H9 (cell line): Measurements from ENCODE around the gene PLEKHA4. TPM values are rescaled to one million over a fixed set of nuclear protein-coding genes. Genes with fewer than 3 reads are reported as not detected.
A peak's percentile ranks its signal among the peaks of the same experiment; 100 is the strongest.

Source experiments
- DNase-seq: peaks from one replicate; pipeline ENCODE4 v3.0.0-alpha.2; 2017
- H2AFZ ChIP-seq: one replicate; pipeline ENCODE4 v1.6.1; 2013; ENCODE audit warnings: mild to moderate bottlenecking, low read length, control low read depth, moderate library complexity
- H2AK5ac ChIP-seq: 2 replicates; pipeline ENCODE4 v1.6.1; 2013; ENCODE audit warnings: low read length, control low read depth, mixed read lengths; ENCODE audit not compliant: insufficient read length
- H2BK120ac ChIP-seq: one replicate; pipeline ENCODE4 v1.6.1; 2013; ENCODE audit warnings: low read depth, mild to moderate bottlenecking, low read length, control low read depth, inconsistent platforms; ENCODE audit not compliant: poor library complexity, severe bottlenecking
- H2BK12ac ChIP-seq: 2 replicates; pipeline ENCODE4 v1.6.1; 2013; ENCODE audit warnings: low read length, control low read depth, mixed read lengths, low read depth; ENCODE audit not compliant: insufficient read length
- H2BK15ac ChIP-seq: 2 replicates; pipeline ENCODE4 v1.6.1; 2013; ENCODE audit warnings: low read depth, low read length, control low read depth
- H2BK20ac ChIP-seq: one replicate; pipeline ENCODE4 v1.6.1; 2013; ENCODE audit warnings: low read depth, mild to moderate bottlenecking, low read length, control low read depth, inconsistent platforms; ENCODE audit not compliant: poor library complexity, severe bottlenecking
- H2BK5ac ChIP-seq: 2 replicates; pipeline ENCODE4 v1.6.1; 2013; ENCODE audit warnings: low read length, control low read depth, mixed read lengths; ENCODE audit not compliant: insufficient read length
- H3K14ac ChIP-seq: 2 replicates; pipeline ENCODE4 v1.6.1; 2013; ENCODE audit warnings: low read length, control low read depth; ENCODE audit not compliant: insufficient read depth
- H3K18ac ChIP-seq: 2 replicates; pipeline ENCODE4 v1.6.1; 2013; ENCODE audit warnings: low read depth, mild to moderate bottlenecking, mixed read lengths, low read length, control low read depth; ENCODE audit not compliant: insufficient read length
- H3K23ac ChIP-seq: 2 replicates; pipeline ENCODE4 v1.6.1; 2013; ENCODE audit warnings: low read length, control low read depth, mixed read lengths, low read depth; ENCODE audit not compliant: insufficient read length
- H3K23me2 ChIP-seq: 2 replicates; pipeline ENCODE4 v1.6.1; 2013; ENCODE audit warnings: low read depth, mild to moderate bottlenecking, mixed read lengths, low read length, control low read depth; ENCODE audit not compliant: insufficient read length, poor library complexity, severe bottlenecking
- H3K27ac ChIP-seq: 2 replicates; pipeline ENCODE4 v1.5.1; 2013; ENCODE audit warnings: low read length, control low read depth, mixed read lengths, low read depth; ENCODE audit not compliant: insufficient read length
- H3K27me3 ChIP-seq: 2 replicates; pipeline ENCODE4 v1.6.1; 2013; ENCODE audit warnings: low read length, control low read depth, inconsistent platforms; ENCODE audit not compliant: insufficient read depth
- H3K4ac ChIP-seq: 2 replicates; pipeline ENCODE4 v1.6.1; 2013; ENCODE audit warnings: low read depth, mild to moderate bottlenecking, control low read depth, inconsistent platforms, low read length, moderate library complexity
- H3K4me1 ChIP-seq: 2 replicates; pipeline ENCODE4 v1.6.1; 2013; ENCODE audit warnings: low read length, control low read depth, inconsistent platforms; ENCODE audit not compliant: insufficient read depth
- H3K4me2 ChIP-seq: 2 replicates; pipeline ENCODE4 v1.6.1; 2013; ENCODE audit warnings: low read length, control low read depth, mixed read lengths; ENCODE audit not compliant: insufficient read length, insufficient read depth
- H3K56ac ChIP-seq: 2 replicates; pipeline ENCODE4 v1.6.1; 2013; ENCODE audit warnings: low read depth, mild to moderate bottlenecking, mixed read lengths, low read length, control low read depth; ENCODE audit not compliant: insufficient read length
- H3K79me1 ChIP-seq: 2 replicates; pipeline ENCODE4 v1.6.1; 2013; ENCODE audit warnings: low read depth, mild to moderate bottlenecking, moderate library complexity, low read length, control low read depth, inconsistent platforms; ENCODE audit not compliant: insufficient read depth, poor library complexity, severe bottlenecking
- H3K79me2 ChIP-seq: 2 replicates; pipeline ENCODE4 v1.6.1; 2013; ENCODE audit warnings: low read length, control low read depth, inconsistent platforms; ENCODE audit not compliant: insufficient read depth
- H3K9ac ChIP-seq: 2 replicates; pipeline ENCODE4 v1.6.1; 2013; ENCODE audit warnings: low read length, control low read depth, mixed read lengths; ENCODE audit not compliant: insufficient read length; ENCODE audit errors: extremely low read depth
- H3K9me3 ChIP-seq: one replicate; pipeline ENCODE4 v1.6.1; 2013; ENCODE audit warnings: low read depth, low read length, inconsistent platforms; ENCODE audit not compliant: control insufficient read depth
- H3T11ph ChIP-seq: one replicate; pipeline ENCODE4 v1.6.1; 2013; ENCODE audit warnings: mild to moderate bottlenecking, low read length, control low read depth, inconsistent platforms
- H4K20me1 ChIP-seq: one replicate; pipeline ENCODE4 v1.6.1; 2013; ENCODE audit not compliant: control insufficient read depth, insufficient read length, insufficient read depth
- H4K5ac ChIP-seq: 2 replicates; pipeline ENCODE4 v1.6.1; 2013; ENCODE audit warnings: low read depth, mild to moderate bottlenecking, mixed read lengths, low read length, control low read depth; ENCODE audit not compliant: insufficient read length
- H4K8ac ChIP-seq: replicated peaks from 2 replicates; pipeline ENCODE4 v1.6.1; 2013; ENCODE audit warnings: low read length, control low read depth, mixed read lengths, low read depth; ENCODE audit not compliant: insufficient read length
- H4K91ac ChIP-seq: 2 replicates; pipeline ENCODE4 v1.6.1; 2013; ENCODE audit warnings: low read depth, mild to moderate bottlenecking, moderate library complexity, mixed read lengths, low read length, control low read depth; ENCODE audit not compliant: insufficient read length
- H3K27ac Mint-ChIP-seq, 3 experiments: 2 replicates in 2 of 3; 3 replicates in 1 of 3; pipeline ENCODE4 v1.8.0; 2020 to 2021; ENCODE audit warnings: mixed read lengths in 3 of 3, mild to moderate bottlenecking in 1 of 3, moderate library complexity in 1 of 3
- H3K27me3 Mint-ChIP-seq: 2 replicates; pipeline ENCODE4 v1.8.0; 2021; ENCODE audit warnings: low read depth, mild to moderate bottlenecking, moderate library complexity, mixed read lengths
- H3K36me3 Mint-ChIP-seq, 3 experiments: 2 replicates in 2 of 3; 3 replicates in 1 of 3; pipeline ENCODE4 v1.8.0; 2020 to 2021; ENCODE audit warnings: low read depth in 3 of 3, mixed read lengths in 3 of 3; ENCODE audit not compliant: insufficient read depth in 1 of 3
- H3K4me1 Mint-ChIP-seq, 2 experiments: 2 replicates each; pipeline ENCODE4 v1.8.0; 2020; ENCODE audit warnings: mixed read lengths in 2 of 2
- H3K4me3 Mint-ChIP-seq, 2 experiments: 2 replicates in 1 of 2; 3 replicates in 1 of 2; pipeline ENCODE4 v1.8.0; 2020 to 2021; ENCODE audit warnings: mild to moderate bottlenecking in 2 of 2, mixed read lengths in 2 of 2, moderate library complexity in 1 of 2
- H3K9me3 Mint-ChIP-seq, 2 experiments: 2 replicates in 1 of 2; 3 replicates in 1 of 2; pipeline ENCODE4 v1.8.0; 2020; ENCODE audit warnings: mild to moderate bottlenecking in 2 of 2, mixed read lengths in 2 of 2, moderate library complexity in 1 of 2
- whole genome bisulfite sequencing: extraction: QIAGEN DNeasy Blood & Tissue Kit; methylation state at CpG from one replicate; pipeline ENCODE4 v1.1.7; 2013; ENCODE audit warnings: missing lambda C conversion rate, low lambda C conversion rate, mixed read lengths; ENCODE audit not compliant: insufficient read length; ENCODE audit errors: extremely low coverage; 5-methylcytosine and 5-hydroxymethylcytosine counted together
- long read RNA-seq: library from polyadenylated mRNA; unstranded; transcript quantifications from one replicate; pipeline ENCODE4 v2.0.0, GENCODE V29; 2020
- total RNA-seq: library from RNA; stranded (reverse); gene quantifications from 2 replicates; pipeline ENCODE4 v1.2.1, GENCODE V29; 2021
- TF ChIP-seq, protein P1 (sequence below): fragments of 200-600 bp; sonication (generic); conservative IDR thresholded peaks from 3 replicates; pipeline ENCODE4 v1.8.0; 2021; ENCODE audit warnings: antibody characterized with exemption, mild to moderate bottlenecking

PLEKHA4 gene, protein sequence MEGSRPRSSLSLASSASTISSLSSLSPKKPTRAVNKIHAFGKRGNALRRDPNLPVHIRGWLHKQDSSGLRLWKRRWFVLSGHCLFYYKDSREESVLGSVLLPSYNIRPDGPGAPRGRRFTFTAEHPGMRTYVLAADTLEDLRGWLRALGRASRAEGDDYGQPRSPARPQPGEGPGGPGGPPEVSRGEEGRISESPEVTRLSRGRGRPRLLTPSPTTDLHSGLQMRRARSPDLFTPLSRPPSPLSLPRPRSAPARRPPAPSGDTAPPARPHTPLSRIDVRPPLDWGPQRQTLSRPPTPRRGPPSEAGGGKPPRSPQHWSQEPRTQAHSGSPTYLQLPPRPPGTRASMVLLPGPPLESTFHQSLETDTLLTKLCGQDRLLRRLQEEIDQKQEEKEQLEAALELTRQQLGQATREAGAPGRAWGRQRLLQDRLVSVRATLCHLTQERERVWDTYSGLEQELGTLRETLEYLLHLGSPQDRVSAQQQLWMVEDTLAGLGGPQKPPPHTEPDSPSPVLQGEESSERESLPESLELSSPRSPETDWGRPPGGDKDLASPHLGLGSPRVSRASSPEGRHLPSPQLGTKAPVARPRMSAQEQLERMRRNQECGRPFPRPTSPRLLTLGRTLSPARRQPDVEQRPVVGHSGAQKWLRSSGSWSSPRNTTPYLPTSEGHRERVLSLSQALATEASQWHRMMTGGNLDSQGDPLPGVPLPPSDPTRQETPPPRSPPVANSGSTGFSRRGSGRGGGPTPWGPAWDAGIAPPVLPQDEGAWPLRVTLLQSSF
- 14.3 and 15.3 TPM in 2 replicates for total RNA-seq
- long read RNA-seq, partial matches to known transcripts = 4 of 20 reads
- long read RNA-seq, other reads (novel, unspliced or antisense) = 16 of 20 reads

GRCh38 chr19:48868114-48868886, at the start of gene PLEKHA4:
TSS of gene PLEKHA4 (minus strand) at chr19:48868617. CDS start at chr19:48867620, 997 bp downstream.
- Mint-ChIP-seq H3K4me1 (peaks cover 20 to 30% of the 10 kb centered on the region in 2 experiments), H3K27me3 (no peaks in the 10 kb centered on the region)
- H3K4me2 ChIP-seq = peak within 1 kb of the TSS; percentile 49

More at GRCh38 chr19:48868114-48868886, at the start of gene PLEKHA4:
- Histone ChIP-seq H3K27me3 (no peaks in the 10 kb centered on the region), H3K56ac (no peak within 1 kb of the TSS), H2BK20ac (no peak within 1 kb of the TSS), H2BK15ac (no peak within 1 kb of the TSS; the same call in 1 of the 2 replicates), H2BK120ac (no peak within 1 kb of the TSS), H3K18ac (peak within 1 kb of the TSS; percentile 65), H3K23me2 (peaks cover 5% of the 10 kb centered on the region), H2AFZ (no peak within 1 kb of the TSS), H3K4me1 (peaks cover 4% of the 10 kb centered on the region; the same call in 1 of the 2 replicates), H4K8ac (no peak within 1 kb of the TSS), H3K4ac (no peak within 1 kb of the TSS), H4K5ac (no peak within 1 kb of the TSS), H3K23ac (no peak within 1 kb of the TSS), H2BK5ac (no peak within 1 kb of the TSS), H2BK12ac (no peak within 1 kb of the TSS), H3K27ac (no peak within 1 kb of the TSS), H3T11ph (no peak within 1 kb of the TSS), H2AK5ac (no peak within 1 kb of the TSS), H4K91ac (no peak within 1 kb of the TSS), H3K79me1 (peaks cover under 1% of the 10 kb centered on the region), H4K20me1 (no peaks in the 10 kb centered on the region), H3K9me3 (no peaks in the 10 kb centered on the region), H3K79me2 (peaks cover 2% of the 10 kb centered on the region; the same call in 1 of the 2 replicates), H3K9ac (peak within 1 kb of the TSS; percentile 3), H3K14ac (peak within 1 kb of the TSS; percentile 63)
- Mint-ChIP-seq H3K36me3 (peaks cover 6 to 26% (median 11%) of the 10 kb centered on the region in 3 experiments), H3K9me3 (no peaks in the 10 kb centered on the region), H3K27ac (peak within 1 kb of the TSS; percentile 33 to 88 (median 73); a peak in 6 of 7 replicates), H3K4me3 (peak within 1 kb of the TSS; percentile 54 to 71)
- DNase-seq = peak; percentile 57
- TF ChIP-seq, protein P1, sequence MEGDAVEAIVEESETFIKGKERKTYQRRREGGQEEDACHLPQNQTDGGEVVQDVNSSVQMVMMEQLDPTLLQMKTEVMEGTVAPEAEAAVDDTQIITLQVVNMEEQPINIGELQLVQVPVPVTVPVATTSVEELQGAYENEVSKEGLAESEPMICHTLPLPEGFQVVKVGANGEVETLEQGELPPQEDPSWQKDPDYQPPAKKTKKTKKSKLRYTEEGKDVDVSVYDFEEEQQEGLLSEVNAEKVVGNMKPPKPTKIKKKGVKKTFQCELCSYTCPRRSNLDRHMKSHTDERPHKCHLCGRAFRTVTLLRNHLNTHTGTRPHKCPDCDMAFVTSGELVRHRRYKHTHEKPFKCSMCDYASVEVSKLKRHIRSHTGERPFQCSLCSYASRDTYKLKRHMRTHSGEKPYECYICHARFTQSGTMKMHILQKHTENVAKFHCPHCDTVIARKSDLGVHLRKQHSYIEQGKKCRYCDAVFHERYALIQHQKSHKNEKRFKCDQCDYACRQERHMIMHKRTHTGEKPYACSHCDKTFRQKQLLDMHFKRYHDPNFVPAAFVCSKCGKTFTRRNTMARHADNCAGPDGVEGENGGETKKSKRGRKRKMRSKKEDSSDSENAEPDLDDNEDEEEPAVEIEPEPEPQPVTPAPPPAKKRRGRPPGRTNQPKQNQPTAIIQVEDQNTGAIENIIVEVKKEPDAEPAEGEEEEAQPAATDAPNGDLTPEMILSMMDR = no peak
- no CpG with 5 or more reads among the region's 11 CpGs for WGBS
